Glutamatergic neuron (in vitro differentiated cells): ENCODE data around the gene ZSCAN26. TPM values are rescaled to one million over a fixed set of nuclear protein-coding genes. Genes with fewer than 3 reads are reported as not detected.

ENCODE experiments used
- DNase-seq: peaks from one replicate; pipeline ENCODE4 v3.0.0; 2022
- H3K27ac Mint-ChIP-seq: one replicate; pipeline ENCODE4 v1.8.0; 2020; ENCODE audit warnings: mild to moderate bottlenecking, mixed read lengths, inconsistent platforms; ENCODE audit not compliant: unreplicated experiment
- H3K27me3 Mint-ChIP-seq: one replicate; pipeline ENCODE4 v1.8.0; 2020; ENCODE audit warnings: mild to moderate bottlenecking, moderate library complexity, mixed read lengths, inconsistent platforms; ENCODE audit not compliant: unreplicated experiment
- H3K36me3 Mint-ChIP-seq: one replicate; pipeline ENCODE4 v1.8.0; 2020; ENCODE audit warnings: mild to moderate bottlenecking, mixed read lengths, inconsistent platforms; ENCODE audit not compliant: unreplicated experiment
- H3K4me1 Mint-ChIP-seq: one replicate; pipeline ENCODE4 v1.8.0; 2020; ENCODE audit warnings: mild to moderate bottlenecking, low read depth, mixed read lengths, inconsistent platforms; ENCODE audit not compliant: unreplicated experiment
- H3K4me3 Mint-ChIP-seq: one replicate; pipeline ENCODE4 v1.8.0; 2020; ENCODE audit warnings: mild to moderate bottlenecking, mixed read lengths, inconsistent platforms; ENCODE audit not compliant: unreplicated experiment
- H3K9me3 Mint-ChIP-seq: one replicate; pipeline ENCODE4 v1.8.0; 2020; ENCODE audit warnings: mild to moderate bottlenecking, moderate library complexity, mixed read lengths, inconsistent platforms; ENCODE audit not compliant: unreplicated experiment
- total RNA-seq: library from RNA; stranded (reverse); fragmentation: NEBNext Ultra II Directional; extraction: Animal tissue kit (Norgen Biotek cat#: 25700); gene quantifications from one replicate; pipeline ENCODE4 v1.2.1, GENCODE V29; 2021; ENCODE audit not compliant: unreplicated experiment
- TF ChIP-seq, protein P1 (sequence below): fragments of 200-600 bp; sonication (generic); IDR thresholded peaks from one replicate; pipeline ENCODE4 v1.5.0; 2021; ENCODE audit not compliant: partially characterized antibody, unreplicated experiment

The ZSCAN26 gene
- total RNA-seq, 1 donor from 2014 or later = 24.8 TPM

DNA sequence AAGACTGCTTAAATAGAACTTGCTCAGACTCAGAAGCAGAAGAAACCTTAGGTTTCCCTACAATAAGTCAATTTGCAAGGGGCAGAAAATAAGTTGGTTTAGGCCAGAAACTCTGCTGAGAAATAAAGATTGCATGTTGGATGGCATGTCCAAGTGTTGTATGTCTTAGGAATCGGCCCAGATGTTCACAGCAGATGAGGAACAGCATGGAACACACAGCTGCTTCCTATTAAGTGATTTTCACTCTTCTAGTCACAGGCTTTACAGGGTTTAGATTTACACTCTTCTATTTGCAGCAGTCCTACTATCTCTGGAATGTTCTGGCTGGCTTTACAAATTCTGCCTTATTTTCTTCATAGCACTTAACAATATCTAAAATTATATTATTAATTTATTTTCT lies 18.0 kb upstream of the ZSCAN26 start:
- Mint-ChIP-seq H3K36me3 (no peaks in the 10 kb centered on the region), H3K27ac (no peak overlapping the region), H3K27me3 (no peaks in the 10 kb centered on the region), H3K9me3 (peaks cover 2% of the 10 kb centered on the region), H3K4me3 (no peak overlapping the region), H3K4me1 (peaks cover 4% of the 10 kb centered on the region)
- DNase-seq = no peak
- TF ChIP-seq, protein P1, sequence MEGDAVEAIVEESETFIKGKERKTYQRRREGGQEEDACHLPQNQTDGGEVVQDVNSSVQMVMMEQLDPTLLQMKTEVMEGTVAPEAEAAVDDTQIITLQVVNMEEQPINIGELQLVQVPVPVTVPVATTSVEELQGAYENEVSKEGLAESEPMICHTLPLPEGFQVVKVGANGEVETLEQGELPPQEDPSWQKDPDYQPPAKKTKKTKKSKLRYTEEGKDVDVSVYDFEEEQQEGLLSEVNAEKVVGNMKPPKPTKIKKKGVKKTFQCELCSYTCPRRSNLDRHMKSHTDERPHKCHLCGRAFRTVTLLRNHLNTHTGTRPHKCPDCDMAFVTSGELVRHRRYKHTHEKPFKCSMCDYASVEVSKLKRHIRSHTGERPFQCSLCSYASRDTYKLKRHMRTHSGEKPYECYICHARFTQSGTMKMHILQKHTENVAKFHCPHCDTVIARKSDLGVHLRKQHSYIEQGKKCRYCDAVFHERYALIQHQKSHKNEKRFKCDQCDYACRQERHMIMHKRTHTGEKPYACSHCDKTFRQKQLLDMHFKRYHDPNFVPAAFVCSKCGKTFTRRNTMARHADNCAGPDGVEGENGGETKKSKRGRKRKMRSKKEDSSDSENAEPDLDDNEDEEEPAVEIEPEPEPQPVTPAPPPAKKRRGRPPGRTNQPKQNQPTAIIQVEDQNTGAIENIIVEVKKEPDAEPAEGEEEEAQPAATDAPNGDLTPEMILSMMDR = no peak

DNA sequence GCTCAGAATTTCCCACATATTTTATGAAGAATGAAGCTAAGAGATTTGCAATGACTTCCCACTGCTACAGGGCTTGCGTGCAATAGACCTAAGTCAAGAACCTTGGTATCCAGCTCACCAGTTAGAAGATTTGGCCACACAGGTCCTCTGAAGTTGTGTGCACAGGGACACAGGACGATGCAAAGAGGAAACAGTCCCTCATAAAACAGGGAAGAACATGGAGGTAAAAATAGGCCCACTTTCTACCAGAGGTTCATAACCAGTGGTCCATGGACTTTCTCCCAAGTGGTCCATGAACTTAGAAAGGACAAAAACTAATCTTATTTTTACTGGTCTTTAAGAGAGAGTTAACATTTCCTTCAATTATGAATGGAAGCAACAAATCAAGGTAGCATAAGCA lies 16.2 kb upstream of the ZSCAN26 start:
- peak overlapping the region; percentile 84 for H3K4me3 Mint-ChIP-seq
- TF ChIP-seq, protein P1 = no peak
- H3K27me3 Mint-ChIP-seq = no peaks in the 10 kb centered on the region
- H3K36me3 Mint-ChIP-seq = no peaks in the 10 kb centered on the region
- no peak overlapping the region for H3K27ac Mint-ChIP-seq
- H3K4me1 Mint-ChIP-seq = peaks cover 4% of the 10 kb centered on the region
- DNase-seq = no peak
- peaks cover 2% of the 10 kb centered on the region for H3K9me3 Mint-ChIP-seq

DNA sequence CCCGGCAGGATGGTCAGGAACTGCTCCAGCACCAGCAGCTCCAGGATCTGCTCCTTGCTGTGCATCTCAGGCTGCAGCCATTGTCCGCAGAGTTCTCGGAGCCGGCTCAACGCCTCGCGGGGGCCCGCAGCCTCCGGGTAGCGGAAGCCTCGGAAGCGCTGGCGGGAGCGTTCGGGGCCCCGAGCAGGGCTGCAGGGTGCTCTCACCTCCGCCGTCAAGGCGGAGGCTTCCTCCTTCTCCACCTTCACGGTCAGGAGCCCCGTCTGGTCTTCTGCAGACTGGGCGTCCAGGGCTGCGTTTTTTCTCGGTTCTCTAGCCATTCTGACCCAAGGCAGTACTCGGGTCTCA lies 15.3 kb upstream of the ZSCAN26 start:
- peak overlapping the region; percentile 87 for H3K27ac Mint-ChIP-seq
- H3K27me3 Mint-ChIP-seq = no peaks in the 10 kb centered on the region
- peaks cover 4% of the 10 kb centered on the region for H3K4me1 Mint-ChIP-seq
- TF ChIP-seq, protein P1 = no peak
- H3K36me3 Mint-ChIP-seq = no peaks in the 10 kb centered on the region
- peak overlapping the region; percentile 99 for H3K4me3 Mint-ChIP-seq
- peak; percentile 46 for DNase-seq
- peaks cover 2% of the 10 kb centered on the region for H3K9me3 Mint-ChIP-seq

DNA sequence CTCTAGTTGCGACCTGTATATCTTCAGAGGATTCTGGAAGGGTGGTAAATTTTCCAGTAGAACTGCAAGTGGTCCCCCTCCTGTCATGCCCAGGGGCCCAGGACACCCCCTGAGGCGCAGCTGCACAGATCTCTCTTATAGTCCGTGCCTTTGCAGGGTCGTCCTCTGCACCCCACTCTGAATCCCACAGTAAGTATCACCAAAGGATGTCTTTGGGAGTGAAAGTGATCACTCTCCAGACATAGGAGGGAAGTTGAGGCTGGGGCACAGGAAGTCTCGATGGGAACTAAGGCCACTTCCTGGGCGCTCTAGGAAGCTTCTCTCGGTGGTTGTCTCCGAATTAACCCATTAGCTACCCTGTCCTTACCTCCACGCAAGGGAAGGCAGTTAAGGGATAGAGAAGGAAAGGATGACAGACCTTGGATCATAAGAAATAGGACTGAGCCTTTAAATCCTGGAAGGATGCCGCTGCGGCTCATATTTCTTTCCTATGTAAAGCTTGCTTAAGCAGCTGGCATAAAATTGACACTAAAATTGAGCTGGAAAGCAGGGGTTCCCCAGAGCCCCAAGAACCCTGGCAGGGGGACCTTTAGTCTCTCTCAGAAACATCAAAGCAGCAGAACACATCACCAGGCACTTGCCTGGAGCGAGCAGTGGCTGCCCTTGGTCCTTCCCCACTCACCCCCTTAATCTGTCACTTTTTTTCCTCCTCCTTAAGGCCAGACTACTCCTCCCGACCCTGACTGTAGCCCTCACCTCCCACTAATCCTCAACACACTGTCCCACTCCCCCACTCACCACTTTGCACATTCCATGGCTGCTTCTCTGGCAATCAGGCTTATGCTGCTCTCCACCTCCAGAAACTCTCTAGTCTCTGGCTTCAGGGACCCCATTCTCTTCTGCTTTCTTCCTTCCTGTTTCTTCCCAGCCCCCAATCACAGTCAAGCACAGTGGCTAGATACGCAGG lies 14.7 kb upstream of the ZSCAN26 start, which contains the start of gene ZKSCAN4:
TSS of gene ZKSCAN4 (minus strand) at position 261 of the 967 bp plus-strand sequence. CDS start 289 bp downstream, outside the sequence.
- DNase-seq = peak; percentile 76
- Mint-ChIP-seq H3K9me3 (peaks cover 2% of the 10 kb centered on the region), H3K4me3 (peak within 1 kb of the TSS; percentile 99), H3K27ac (peak within 1 kb of the TSS; percentile 87), H3K36me3 (no peaks in the 10 kb centered on the region), H3K27me3 (no peaks in the 10 kb centered on the region), H3K4me1 (peaks cover 4% of the 10 kb centered on the region)
- TF ChIP-seq, protein P1 = no peak

DNA sequence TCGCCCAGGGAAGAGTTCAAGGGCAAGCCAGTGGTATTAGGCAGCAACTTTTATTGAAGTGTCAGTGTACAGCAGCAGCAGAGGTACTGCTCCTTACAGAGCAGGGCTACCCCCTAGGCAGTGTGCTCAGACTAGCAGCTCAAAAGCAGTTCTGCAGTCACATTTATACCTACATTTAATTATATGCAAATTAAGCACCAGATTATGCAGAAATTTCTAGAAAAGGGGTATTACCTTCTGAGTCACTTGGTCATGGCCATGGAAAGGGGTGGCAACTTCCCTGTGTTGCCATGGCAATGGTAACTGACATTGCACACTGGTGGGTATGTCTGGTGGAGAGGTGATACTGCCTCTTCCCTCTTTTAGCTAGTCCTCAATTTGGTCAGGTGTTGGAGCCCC lies 12.8 kb upstream of the ZSCAN26 start:
- Mint-ChIP-seq H3K4me3 (no peak overlapping the region), H3K36me3 (no peaks in the 10 kb centered on the region), H3K27me3 (no peaks in the 10 kb centered on the region), H3K27ac (no peak overlapping the region), H3K9me3 (peaks cover 2% of the 10 kb centered on the region), H3K4me1 (peaks cover 4% of the 10 kb centered on the region)
- no peak for DNase-seq
- TF ChIP-seq, protein P1 = no peak
